MM.1S (cell line): ENCODE measurements around the gene GDPGP1.
A peak's percentile ranks its signal among the peaks of the same experiment; 100 is the strongest.

Source experiments
- DNase-seq: peaks from one replicate; pipeline ENCODE4 v3.0.0-alpha.2; 2015
- H2AFZ ChIP-seq: fragments of 300-600 bp; sonication (generic); 2 replicates; pipeline ENCODE4 v1.6.0; 2016; ENCODE audit warnings: antibody characterized with exemption, low read length
- H3F3A ChIP-seq: fragments of 300-600 bp; sonication (generic); 2 replicates; pipeline ENCODE4 v1.6.1; 2016; ENCODE audit warnings: mild to moderate bottlenecking, antibody characterized with exemption, low read length, moderate library complexity, mixed read lengths; ENCODE audit not compliant: insufficient read depth
- H3K27ac ChIP-seq: fragments of 300-600 bp; sonication (generic); 2 replicates; pipeline ENCODE4 v1.5.1; 2016; ENCODE audit warnings: mild to moderate bottlenecking, low read length
- H3K27me3 ChIP-seq: fragments of 300-600 bp; sonication (generic); replicated peaks from 2 replicates; pipeline ENCODE4 v1.6.0; 2016; ENCODE audit warnings: low read length; ENCODE audit not compliant: insufficient read depth
- H3K36me3 ChIP-seq: fragments of 300-600 bp; sonication (generic); replicated peaks from 2 replicates; pipeline ENCODE4 v1.6.1; 2016; ENCODE audit warnings: mild to moderate bottlenecking, low read length, mixed read lengths; ENCODE audit not compliant: insufficient read depth
- H3K4me1 ChIP-seq: fragments of 300-600 bp; sonication (generic); 2 replicates; pipeline ENCODE4 v1.6.1; 2016; ENCODE audit warnings: low read length, mixed read lengths
- H3K4me2 ChIP-seq: fragments of 300-600 bp; sonication (generic); 2 replicates; pipeline ENCODE4 v1.6.0; 2016; ENCODE audit warnings: low read depth, low read length
- H3K4me3 ChIP-seq: fragments of 300-600 bp; sonication (generic); 2 replicates; pipeline ENCODE4 v1.5.1; 2016; ENCODE audit warnings: low read length, mixed read lengths
- H3K79me2 ChIP-seq: fragments of 300-600 bp; sonication (generic); 2 replicates; pipeline ENCODE4 v1.6.1; 2016; ENCODE audit warnings: mixed run types, low read length, mixed read lengths
- H3K9ac ChIP-seq: fragments of 300-600 bp; sonication (generic); 2 replicates; pipeline ENCODE4 v1.6.1; 2016; ENCODE audit warnings: low read length, mixed read lengths
- H3K9me2 ChIP-seq: fragments of 300-600 bp; sonication (generic); replicated peaks from 2 replicates; pipeline ENCODE4 v1.6.1; 2016; ENCODE audit warnings: mild to moderate bottlenecking, low read length, mixed read lengths; ENCODE audit not compliant: insufficient read depth
- H3K9me3 ChIP-seq: fragments of 300-600 bp; sonication (generic); replicated peaks from 2 replicates; pipeline ENCODE4 v1.6.1; 2016; ENCODE audit warnings: mild to moderate bottlenecking, low read length, mixed read lengths; ENCODE audit not compliant: insufficient read depth
- H4K20me1 ChIP-seq: fragments of 300-600 bp; sonication (generic); 2 replicates; pipeline ENCODE4 v1.6.1; 2016; ENCODE audit warnings: mild to moderate bottlenecking, low read length, moderate library complexity, mixed read lengths; ENCODE audit not compliant: insufficient read depth
- CTCF ChIP-seq: fragments of 300-600 bp; sonication (generic); IDR thresholded peaks from 2 replicates; pipeline ENCODE4 v1.5.1; 2016; ENCODE audit warnings: antibody characterized with exemption, low read length, mixed read lengths
- EZH2 ChIP-seq: fragments of 300-600 bp; sonication (generic); optimal IDR thresholded peaks from 2 replicates; pipeline ENCODE3; 2017; ENCODE audit warnings: low read depth, mild to moderate bottlenecking, antibody characterized with exemption, low read length, mixed read lengths
- EZH2phosphoT487 ChIP-seq: fragments of 300-600 bp; sonication (generic); IDR thresholded peaks from 2 replicates; pipeline ENCODE4 v1.6.1; 2018; ENCODE audit warnings: antibody characterized with exemption, low read length

The GDPGP1 gene

GRCh38 chr15:90266485-90266884, 32.5 kb downstream of the GDPGP1 start:
- no peaks in the 10 kb centered on the region for H3K9me2 ChIP-seq
- H3F3A ChIP-seq, result 0 out of 2 replicates have a peak, but pooled peaks cover 11% of the 10 kb centered on the region
- peak overlapping the region; percentile 81; the same call in 1 of the 2 replicates for H3K27ac ChIP-seq

GRCh38 chr15:90268415-90268814, 34.4 kb downstream of the GDPGP1 start:
- no peak for TF ChIP-seq EZH2
- Histone ChIP-seq H2AFZ (no peak overlapping the region), H3K9ac (no peak overlapping the region), H3K4me1 (peaks cover 14% of the 10 kb centered on the region), H3F3A (0 out of 2 replicates have a peak, but pooled peaks cover 11% of the 10 kb centered on the region), H4K20me1 (peaks cover 6% of the 10 kb centered on the region; the same call in 1 of the 2 replicates), H3K4me2 (peak overlapping the region; percentile 88; the same call in 1 of the 2 replicates), H3K9me2 (no peaks in the 10 kb centered on the region), H3K27ac (no peak overlapping the region), H3K79me2 (peaks cover 78% of the 10 kb centered on the region), H3K4me3 (no peak overlapping the region), H3K27me3 (no peaks in the 10 kb centered on the region), H3K9me3 (no peaks in the 10 kb centered on the region), H3K36me3 (no peaks in the 10 kb centered on the region)
- DNase-seq, result no peak

More at GRCh38 chr15:90266485-90266884, 32.5 kb downstream of the GDPGP1 start:
- peak; percentile 21 for DNase-seq
- H3K36me3 ChIP-seq, result no peaks in the 10 kb centered on the region
- peak overlapping the region; percentile 88 for H3K4me2 ChIP-seq
- peak overlapping the region; percentile 88; the same call in 1 of the 2 replicates for H2AFZ ChIP-seq
- no peaks in the 10 kb centered on the region for H3K9me3 ChIP-seq
- H3K4me3 ChIP-seq, result peak overlapping the region; percentile 84
- no peak for TF ChIP-seq EZH2
- no peak for TF ChIP-seq EZH2phosphoT487
- 0 out of 2 replicates have a peak, but pooled peaks have one; percentile 6 for TF ChIP-seq CTCF
- H3K9ac ChIP-seq, result peak overlapping the region; percentile 90
- peaks cover 14% of the 10 kb centered on the region for H3K4me1 ChIP-seq
- H3K27me3 ChIP-seq, result no peaks in the 10 kb centered on the region
- peaks cover 61% of the 10 kb centered on the region for H3K79me2 ChIP-seq
- H4K20me1 ChIP-seq, result peaks cover 6% of the 10 kb centered on the region; the same call in 1 of the 2 replicates

- Histone ChIP-seq H3K9me3 (no peaks in the 10 kb centered on the region), H3K27ac (no peak overlapping the region), H3K79me2 (peaks cover 73% of the 10 kb centered on the region), H3K9ac (no peak overlapping the region), H3K4me2 (no peak overlapping the region), H3F3A (0 out of 2 replicates have a peak, but pooled peaks cover 3% of the 10 kb centered on the region), H2AFZ (no peak overlapping the region), H3K36me3 (no peaks in the 10 kb centered on the region), H3K27me3 (no peaks in the 10 kb centered on the region), H3K4me1 (peaks cover 5% of the 10 kb centered on the region; the same call in 1 of the 2 replicates), H3K9me2 (no peaks in the 10 kb centered on the region), H3K4me3 (no peak overlapping the region), H4K20me1 (peaks cover 6% of the 10 kb centered on the region; the same call in 1 of the 2 replicates)
- no peak for TF ChIP-seq CTCF
- TF ChIP-seq EZH2, result no peak
- no peak for TF ChIP-seq EZH2phosphoT487
- no peak for DNase-seq
Observed at GRCh38 chr15:90270502-90271150, 36.6 kb downstream of the GDPGP1 start.
